Adrenal gland (tissue), 12 donors: ENCODE measurements around the gene KTN1. TPM values are rescaled to one million over a fixed set of nuclear protein-coding genes. Genes with fewer than 3 reads are reported as not detected.

Experiments used
- DNase-seq, 7 donors: peaks; one replicate each; pipeline ENCODE4 v3.0.0-alpha.2; 2019 to 2020
- H3K27ac ChIP-seq, 5 donors: fragments of 200-600 bp; sonication (generic) in 4 of 5; 1 replicate in 3 of 5; 2 replicates in 2 of 5; pipeline versions ENCODE4 v1.5.1 to v1.8.0; 2016 to 2020; ENCODE audit warnings: mild to moderate bottlenecking in 1 of 5
- H3K27me3 ChIP-seq: fragments of 200-600 bp; 2 replicates; pipeline ENCODE4 v1.8.0; 2021
- H3K36me3 ChIP-seq, 2 donors: fragments of 200-600 bp; replicated peaks in 1 of 2; 1 replicate in 1 of 2; 2 replicates in 1 of 2; pipeline versions ENCODE4 v1.5.1 to v1.8.0; 2018 to 2022
- H3K4me1 ChIP-seq, 2 donors: fragments of 200-600 bp; replicated peaks in 1 of 2; 1 replicate in 1 of 2; 2 replicates in 1 of 2; pipeline versions ENCODE4 v1.5.1 to v1.8.0; 2018 to 2021
- H3K4me3 ChIP-seq, 4 donors: fragments of 200-600 bp; sonication (generic) in 3 of 4; one replicate each; pipeline ENCODE4 v1.5.1; 2016 to 2018
- H3K9me3 ChIP-seq, 3 donors: fragments of 200-600 bp; sonication (generic) in 1 of 3; replicated peaks in 1 of 3; 1 replicate in 2 of 3; 2 replicates in 1 of 3; pipeline versions ENCODE4 v1.5.1 to v1.8.0; 2016 to 2021
- POLR2A ChIP-seq, 2 donors: fragments of 450-650 bp; IDR thresholded peaks; one replicate each; pipeline ENCODE4 v1.6.1; 2017; ENCODE audit warnings: antibody characterized with exemption in 2 of 2, mild to moderate bottlenecking in 2 of 2, moderate library complexity in 1 of 2
- WGBS, 4 donors: extraction: QIAGEN DNeasy Blood & Tissue Kit in 2 of 4; methylation state at CpG; one replicate each; pipeline versions ENCODE4 v1.1.5 to v1.1.7; 2013 to 2017; 5-methylcytosine and 5-hydroxymethylcytosine counted together
- intact Hi-C, 2 donors: fragments of 100-400 bp; cut with DNase I; formaldehyde crosslinking; loops; one replicate each; pipeline versions ENCODE4 v1.14.1 to v1.15.0; 2022 to 2023
- polyA plus RNA-seq, 3 donors: library from polyadenylated mRNA; stranded (reverse); fragments of 200-250 nt in 2 of 3; fragments of 350-450 nt in 1 of 3; fragmentation: Illumina TruSeq in 1 of 3; extraction: RNeasy Lipid Tissue Mini Kit (QIAGEN cat#74804) in 1 of 3; gene quantifications; one replicate each; pipeline ENCODE4 v1.2.3, GENCODE V29; 2013 to 2014
- total RNA-seq, 9 donors: library from RNA; depleted of rRNA in 4 of 9; stranded (reverse); fragments of >200 nt in 4 of 9; fragments of 120-200 nt in 1 of 9; fragmentation: NEBNext Ultra II Directional in 1 of 9; extraction: Animal tissue kit (Norgen Biotek cat#: 25700) in 1 of 9; gene quantifications; one replicate each; pipeline versions ENCODE4 v1.1.0 to v1.2.4, GENCODE V29; 2013 to 2023
- TF ChIP-seq, protein P1 (sequence below), 6 experiments: fragments of 450-650 bp in 4 of 6; fragments of 200-600 bp in 2 of 6; sonication (generic) in 1 of 6; IDR thresholded peaks; 1 replicate in 5 of 6; 2 replicates in 1 of 6; pipeline versions ENCODE4 v1.5.1 to v1.8.0; 2016 to 2021; ENCODE audit warnings: antibody characterized with exemption in 6 of 6, mild to moderate bottlenecking in 2 of 6, moderate library complexity in 1 of 6
- donor health status: healthy with polysubstance abuse.
- donor health status: Bipolar disorder and iron deficiency.
- donor health status: DM: yes; HTN: yes; CAD: no.
- donor health status: DM: no; HTN: no; CAD: no.
- donor health status: DM: no; HTN: no; CAD: no.
- donor health status: DM: yes; HTN: yes; CAD: no.

The KTN1 gene
- total and polyA plus RNA-seq, 12 donors, result 60.4 to 283 (median 154) TPM

DNA sequence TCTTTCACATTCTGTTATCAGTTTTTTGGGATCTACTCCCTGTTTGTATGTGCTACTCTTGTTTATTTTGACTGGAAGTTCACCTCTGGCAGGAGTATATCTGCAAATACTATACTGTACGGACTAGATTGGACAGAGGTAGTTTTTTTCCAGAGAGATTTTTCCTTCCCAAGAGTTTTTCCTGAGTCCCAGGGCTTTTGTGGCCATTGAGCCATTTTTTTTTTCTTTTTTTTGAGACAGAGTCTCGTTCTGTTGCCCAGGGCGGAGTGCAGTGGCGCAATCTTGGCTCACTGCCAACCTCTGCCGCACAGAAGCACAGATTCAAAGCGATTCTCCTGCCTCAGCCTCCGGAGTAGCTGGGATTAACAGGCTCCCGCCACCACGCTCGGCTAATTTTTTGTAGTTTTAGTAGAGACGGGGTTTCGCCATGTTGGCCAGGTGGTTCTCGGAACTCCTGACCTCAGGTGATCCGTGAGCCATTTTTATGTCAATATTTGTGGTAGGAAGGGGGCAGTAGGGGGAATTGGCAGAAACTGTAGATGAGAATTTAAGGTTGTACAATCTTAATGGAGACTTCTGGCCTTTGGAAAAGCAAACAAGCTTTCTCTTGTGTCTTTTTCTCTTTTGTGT is 19.4 kb downstream of the KTN1 start:
- Histone ChIP-seq H3K36me3 (no peaks in the 10 kb centered on the region), H3K9me3 (peaks cover 0 to 4% (median 0%) of the 10 kb centered on the region in 3 donors), H3K27me3 (no peaks in the 10 kb centered on the region), H3K4me3 (no peak overlapping the region), H3K27ac (no peak overlapping the region), H3K4me1 (peaks cover 11 to 14% of the 10 kb centered on the region in 2 donors)
- WGBS, 4 donors, result 82 to 94% (median 89%) methylated on average over 14 of the region's 14 CpGs
- TF ChIP-seq POLR2A (IDR thresholded peaks at IDR 0.05), result no peak
- TF ChIP-seq, protein P1, sequence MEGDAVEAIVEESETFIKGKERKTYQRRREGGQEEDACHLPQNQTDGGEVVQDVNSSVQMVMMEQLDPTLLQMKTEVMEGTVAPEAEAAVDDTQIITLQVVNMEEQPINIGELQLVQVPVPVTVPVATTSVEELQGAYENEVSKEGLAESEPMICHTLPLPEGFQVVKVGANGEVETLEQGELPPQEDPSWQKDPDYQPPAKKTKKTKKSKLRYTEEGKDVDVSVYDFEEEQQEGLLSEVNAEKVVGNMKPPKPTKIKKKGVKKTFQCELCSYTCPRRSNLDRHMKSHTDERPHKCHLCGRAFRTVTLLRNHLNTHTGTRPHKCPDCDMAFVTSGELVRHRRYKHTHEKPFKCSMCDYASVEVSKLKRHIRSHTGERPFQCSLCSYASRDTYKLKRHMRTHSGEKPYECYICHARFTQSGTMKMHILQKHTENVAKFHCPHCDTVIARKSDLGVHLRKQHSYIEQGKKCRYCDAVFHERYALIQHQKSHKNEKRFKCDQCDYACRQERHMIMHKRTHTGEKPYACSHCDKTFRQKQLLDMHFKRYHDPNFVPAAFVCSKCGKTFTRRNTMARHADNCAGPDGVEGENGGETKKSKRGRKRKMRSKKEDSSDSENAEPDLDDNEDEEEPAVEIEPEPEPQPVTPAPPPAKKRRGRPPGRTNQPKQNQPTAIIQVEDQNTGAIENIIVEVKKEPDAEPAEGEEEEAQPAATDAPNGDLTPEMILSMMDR (IDR thresholded peaks at IDR 0.05), result no peak
- intact Hi-C loops, result no loop called here
- DNase-seq, result peak in 4 of 7 donors; percentile 21 to 51 (median 38)

DNA sequence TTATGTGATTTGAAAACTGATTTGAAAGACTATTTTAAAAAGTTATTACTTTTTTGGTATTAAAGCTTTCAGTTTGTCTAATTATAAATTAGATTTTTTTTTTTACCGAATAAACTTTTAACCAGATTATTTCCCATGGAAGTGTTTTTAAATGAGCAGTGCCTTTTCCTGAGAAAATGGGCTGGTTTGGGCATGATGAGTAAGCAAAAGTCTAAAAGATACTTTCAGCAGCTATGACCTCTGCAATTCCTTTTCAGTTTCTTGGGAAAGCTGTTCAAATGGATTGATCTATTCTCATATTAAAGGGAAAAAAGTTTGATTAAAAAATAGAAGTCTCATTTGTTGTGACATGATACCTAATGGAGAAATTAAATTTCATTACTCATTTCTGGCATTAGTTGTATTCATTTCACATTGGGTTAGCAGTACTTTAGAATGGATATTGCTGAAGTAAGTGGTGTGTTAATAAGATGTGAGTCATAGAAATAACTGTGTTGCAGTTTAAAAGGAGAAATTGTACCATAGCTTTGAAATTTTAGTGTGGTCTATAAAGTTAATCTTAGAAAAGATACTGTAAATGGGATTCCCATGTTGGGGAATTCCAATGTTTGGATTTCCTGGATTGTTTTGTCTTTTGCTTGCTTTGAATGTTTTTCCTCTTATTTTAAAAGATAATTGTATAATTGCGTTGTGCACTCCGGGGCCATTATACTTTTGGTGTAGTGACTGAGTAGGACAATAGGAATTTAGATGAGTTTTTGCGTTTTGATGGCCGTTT is 21.0 kb downstream of the KTN1 start:
- 83 to 89% (median 86%) methylated on average over 5 of the region's 5 CpGs for WGBS, 4 donors
- H3K36me3 ChIP-seq, result no peaks in the 10 kb centered on the region
- TF ChIP-seq, protein P1 (IDR thresholded peaks at IDR 0.05), result no peak
- TF ChIP-seq POLR2A (IDR thresholded peaks at IDR 0.05), result no peak
- H3K4me3 ChIP-seq, result no peak overlapping the region
- intact Hi-C loops, result no loop called here
- no peak for DNase-seq
- peaks cover 19 to 22% of the 10 kb centered on the region in 2 donors for H3K4me1 ChIP-seq
- H3K27ac ChIP-seq, result no peak overlapping the region
- H3K9me3 ChIP-seq, result peaks cover 0 to 4% (median 0%) of the 10 kb centered on the region in 3 donors
- no peaks in the 10 kb centered on the region for H3K27me3 ChIP-seq

DNA sequence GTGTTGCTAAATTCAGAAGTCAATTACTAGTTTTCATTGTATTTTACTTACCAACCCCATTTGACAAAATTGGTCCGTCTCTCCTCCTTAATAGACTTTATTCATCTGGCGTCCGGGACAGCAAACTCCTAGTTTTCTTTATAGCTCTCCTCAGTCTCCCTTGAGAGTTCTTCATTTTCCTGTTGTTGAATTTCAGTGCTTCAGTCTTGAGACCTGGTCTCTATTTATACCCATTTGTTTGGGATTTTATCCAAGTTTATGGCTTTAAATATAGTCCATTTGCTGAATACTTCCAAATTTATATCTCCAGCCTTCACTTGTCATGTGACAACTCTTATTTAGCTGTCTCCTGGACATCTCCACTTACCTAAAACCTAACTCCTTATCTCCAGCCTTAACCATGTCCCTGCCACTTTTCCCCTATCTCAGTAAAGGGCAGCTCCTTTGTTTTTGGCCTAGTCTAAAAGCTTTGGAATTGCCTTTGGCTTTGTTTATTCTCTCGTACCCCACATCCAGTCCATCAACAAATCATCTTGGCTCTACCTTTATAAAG is 23.5 kb downstream of the KTN1 start:
- no peaks in the 10 kb centered on the region for H3K27me3 ChIP-seq
- H3K9me3 ChIP-seq, result peaks cover 0 to 4% (median 0%) of the 10 kb centered on the region in 3 donors
- no peak for DNase-seq
- 86 to 92% (median 90%) methylated on average over 4 of the region's 4 CpGs for WGBS, 4 donors
- H3K4me1 ChIP-seq, result peaks cover 33 to 41% of the 10 kb centered on the region in 2 donors
- no peak overlapping the region for H3K27ac ChIP-seq
- no peak overlapping the region for H3K4me3 ChIP-seq
- TF ChIP-seq, protein P1 (IDR thresholded peaks at IDR 0.05), result no peak
- TF ChIP-seq POLR2A (IDR thresholded peaks at IDR 0.05), result no peak
- no peaks in the 10 kb centered on the region for H3K36me3 ChIP-seq
- intact Hi-C loops, result no loop called here

DNA sequence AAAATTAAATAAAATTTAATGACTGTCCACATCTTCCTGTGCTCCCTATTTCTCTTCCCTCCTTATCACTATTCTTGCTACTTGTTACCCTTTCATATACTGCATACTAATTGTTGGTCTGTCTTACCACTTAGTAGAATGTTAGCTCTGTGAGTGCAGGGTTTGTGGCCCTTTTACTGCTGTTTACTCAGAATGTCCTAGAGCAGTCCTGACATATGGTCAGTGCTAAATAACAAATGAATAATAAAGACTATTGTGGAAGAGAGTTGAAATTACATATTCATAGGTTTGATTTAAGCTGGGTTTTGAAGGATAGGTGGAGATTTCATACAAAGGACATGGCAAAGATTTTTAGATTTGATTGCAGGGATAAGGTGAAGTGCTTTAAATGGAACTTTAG is 24.5 kb downstream of the KTN1 start:
- Histone ChIP-seq H3K4me3 (no peak overlapping the region), H3K4me1 (peaks cover 33 to 41% of the 10 kb centered on the region in 2 donors), H3K27me3 (no peaks in the 10 kb centered on the region)

More for the DNA sequence above, 24.5 kb downstream of the KTN1 start:
- DNase-seq, result no peak
- Histone ChIP-seq H3K27ac (no peak overlapping the region), H3K9me3 (no peaks in the 10 kb centered on the region), H3K36me3 (no peaks in the 10 kb centered on the region)
- intact Hi-C loops, result no loop called here
- TF ChIP-seq, protein P1 (IDR thresholded peaks at IDR 0.05), result no peak
- no peak for TF ChIP-seq POLR2A (IDR thresholded peaks at IDR 0.05)
